ENCODE data around the gene SYK.
"Not testable (repeated sequence)": the region's sequence is repeated elsewhere in the genome, so short reads cannot be mapped to it uniquely, and the experiment has no call there.

The SYK gene

DNA sequence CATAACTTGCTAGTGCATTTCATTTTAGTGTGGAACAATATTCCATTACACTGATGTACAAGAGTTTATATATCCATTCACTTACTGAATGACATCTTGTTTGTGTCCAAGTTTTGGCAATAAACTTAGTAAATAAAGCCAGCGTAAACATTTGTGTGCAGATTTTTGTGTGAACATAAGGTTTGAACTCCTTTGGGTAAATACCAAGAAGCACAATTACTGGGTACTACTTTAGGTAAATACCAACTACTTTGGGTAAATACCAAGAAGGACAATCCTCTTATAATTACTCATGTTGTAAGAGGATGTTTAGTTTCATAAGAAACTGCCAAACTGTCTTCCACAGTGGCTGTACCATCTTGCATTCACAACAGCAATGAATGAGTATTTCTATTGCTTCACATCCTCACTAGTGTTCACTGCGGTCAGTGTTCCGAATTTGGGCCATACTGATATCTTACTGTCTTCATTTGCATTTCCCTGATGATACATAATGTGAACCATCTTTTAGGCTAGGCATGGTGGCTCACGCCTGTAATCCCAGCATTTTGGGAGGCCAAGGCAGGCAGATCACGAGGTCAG, 2.3 kb upstream of the SYK start:
- DNase-seq, result no peak

DNA sequence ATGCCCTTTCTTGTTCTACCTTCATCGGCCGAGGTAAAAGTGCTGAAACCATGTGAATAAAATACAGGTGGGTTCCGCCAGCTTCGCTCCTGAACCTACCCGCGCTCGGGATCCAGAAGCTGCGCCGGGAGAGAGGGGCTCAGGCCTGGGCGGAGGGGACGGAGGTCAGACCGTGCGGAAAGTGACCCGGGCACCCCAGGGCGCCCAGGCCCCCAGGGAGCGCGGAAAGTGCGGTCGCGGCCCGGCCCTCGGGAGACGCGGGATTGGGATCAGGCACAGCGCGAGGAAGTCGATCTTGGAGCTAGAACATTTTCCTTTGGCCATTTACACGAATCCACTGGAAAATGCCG, 329 bp downstream of the SYK start:
- no peak for DNase-seq

DNA sequence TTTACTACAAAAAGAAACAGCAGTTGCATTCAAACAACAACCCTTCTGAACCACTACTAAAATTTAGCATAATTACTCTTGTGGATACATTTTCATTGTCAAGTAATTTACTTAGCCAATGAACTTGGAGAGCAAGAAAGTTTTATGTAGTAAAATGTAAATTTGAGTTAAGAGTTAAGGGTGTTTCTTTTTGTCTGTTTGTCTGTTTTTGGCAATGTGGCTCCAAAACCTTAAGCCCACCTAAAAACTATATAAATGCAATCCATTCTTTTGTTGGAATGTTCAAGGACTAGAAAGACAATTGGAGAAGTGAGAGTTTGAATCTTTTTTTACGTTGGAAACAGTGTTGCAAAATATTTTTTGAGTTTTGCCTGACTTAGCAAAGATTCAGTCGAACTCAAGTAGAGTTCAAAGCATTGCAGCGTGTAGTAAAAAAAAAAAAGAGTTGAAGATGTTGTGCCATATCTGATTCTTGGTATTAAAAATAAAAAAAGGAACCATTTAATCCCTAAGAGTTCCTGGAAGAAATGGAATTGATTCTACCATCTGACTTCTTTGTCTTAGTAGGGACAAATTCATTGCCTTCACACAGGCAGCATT, 867 bp downstream of the SYK start:
- DNase-seq, result no peak

DNA sequence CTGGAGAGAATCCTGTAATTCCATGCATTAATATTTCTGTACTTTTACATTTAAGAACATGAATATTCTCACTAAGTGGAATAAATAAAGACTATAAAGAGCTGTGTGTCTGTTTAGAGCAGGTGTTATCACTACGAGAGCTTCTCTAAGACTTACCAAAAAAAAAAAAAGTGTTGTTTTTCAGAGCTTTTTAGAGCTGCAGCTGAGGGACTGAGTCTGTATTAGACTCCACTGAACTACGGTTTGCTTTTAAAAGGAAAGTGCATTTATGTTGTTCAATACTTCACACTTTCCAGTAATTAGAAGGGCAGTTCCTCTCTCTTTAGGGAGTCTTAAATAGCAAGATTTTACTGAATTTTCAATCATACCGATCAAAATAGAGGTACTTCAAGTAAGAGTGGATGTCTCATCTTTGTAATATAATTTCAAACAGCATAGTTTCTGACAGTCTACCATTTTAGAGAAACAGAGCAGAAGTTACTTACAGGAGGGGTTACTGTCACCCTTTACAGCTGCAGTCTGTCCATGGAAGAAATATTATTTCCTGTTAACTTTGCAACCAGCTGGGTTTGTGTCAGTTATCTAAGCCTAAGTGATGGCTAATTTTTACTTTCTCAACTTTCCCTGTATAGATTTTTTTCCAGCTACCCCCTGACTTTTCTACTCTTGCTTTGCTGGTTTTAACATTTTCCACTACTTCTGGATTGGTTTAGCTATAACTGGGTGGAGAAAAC, 2.4 kb downstream of the SYK start:
- no peak for DNase-seq

DNA sequence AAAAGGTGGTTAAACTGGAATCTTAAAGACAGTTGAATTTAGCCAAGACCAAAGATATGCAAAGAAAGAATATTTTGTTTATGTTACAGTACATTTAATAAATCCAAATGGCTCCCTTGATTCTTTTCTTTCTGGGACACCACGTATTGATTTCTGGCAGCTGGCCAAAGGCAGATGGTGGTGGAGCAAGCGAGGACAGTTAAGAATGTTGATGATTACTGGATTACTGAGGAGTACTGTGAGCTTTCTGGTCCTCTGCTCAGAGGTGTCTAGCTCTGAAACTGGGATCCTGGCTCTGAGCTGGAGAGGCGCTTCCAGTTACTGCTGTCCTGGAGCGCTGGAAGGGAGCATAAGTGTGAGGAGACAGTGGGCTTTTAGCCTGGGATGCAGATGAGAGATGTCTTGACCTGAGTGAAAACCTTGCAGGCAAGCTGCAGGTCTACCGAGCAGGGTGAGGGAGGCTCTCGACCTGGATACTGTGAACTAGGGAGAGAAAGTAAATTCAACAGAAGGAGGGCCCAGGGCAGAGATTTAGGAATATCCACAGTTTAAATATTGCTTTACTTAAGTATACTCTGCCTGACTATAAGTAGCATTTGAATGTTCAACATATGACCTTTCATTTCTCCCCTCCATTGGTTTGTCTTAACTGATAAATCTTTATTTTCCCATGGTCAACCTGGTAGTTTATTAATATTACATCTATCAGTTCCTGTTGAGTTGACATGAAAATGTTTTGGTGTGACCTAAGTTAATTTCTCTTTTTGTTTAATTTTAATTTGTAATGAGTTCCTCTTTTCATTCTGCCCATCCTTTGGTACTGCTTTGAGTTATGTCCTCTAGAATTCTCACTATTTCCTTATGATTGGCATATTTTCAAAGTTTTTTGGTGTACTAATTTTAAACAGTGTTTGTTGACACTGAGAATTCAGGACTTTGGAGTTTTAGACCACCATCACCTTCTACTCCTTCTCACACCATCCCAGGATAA, 3.7 kb downstream of the SYK start:
- no peak for DNase-seq

DNA sequence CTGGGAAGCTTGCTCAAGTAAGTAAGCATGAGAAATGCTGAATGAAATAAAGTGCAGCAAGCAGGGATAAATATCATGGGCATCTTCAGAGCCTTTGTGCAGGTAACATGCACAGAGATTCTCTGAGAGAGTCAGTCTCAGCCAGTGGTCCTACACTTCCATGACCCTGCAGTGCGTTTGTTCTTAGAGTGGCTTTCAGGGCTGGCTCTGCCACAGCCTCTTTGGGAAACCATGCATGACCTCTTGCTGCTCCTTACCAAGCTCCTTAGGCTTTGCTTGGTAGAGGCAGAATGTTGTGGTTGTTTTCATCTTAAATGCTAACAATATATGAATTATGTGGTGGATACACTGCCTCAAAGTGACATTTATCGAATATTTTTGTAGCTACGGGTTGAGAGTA, 5.4 kb downstream of the SYK start:
- no peak for DNase-seq

DNA sequence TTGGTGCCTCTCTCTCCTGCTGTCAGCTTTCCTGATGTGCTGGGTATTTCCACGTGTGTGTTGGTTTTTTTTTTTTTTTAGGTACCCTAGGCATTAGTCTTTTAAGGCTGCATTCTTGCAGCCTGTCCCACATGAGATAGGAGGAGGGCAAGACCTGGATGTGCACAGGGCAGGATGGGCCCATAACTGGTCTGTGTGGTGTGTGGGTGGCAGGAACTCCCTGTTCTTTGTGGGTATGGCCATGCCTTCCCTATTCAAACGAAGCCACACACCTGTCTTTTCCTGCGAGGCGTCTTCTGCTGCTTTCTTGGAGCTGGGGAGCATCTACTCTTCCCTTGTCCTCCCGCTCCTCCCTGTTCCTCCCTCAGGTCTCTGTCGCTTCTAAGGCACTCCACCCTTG, 6.8 kb downstream of the SYK start:
- DNase-seq, result no peak

DNA sequence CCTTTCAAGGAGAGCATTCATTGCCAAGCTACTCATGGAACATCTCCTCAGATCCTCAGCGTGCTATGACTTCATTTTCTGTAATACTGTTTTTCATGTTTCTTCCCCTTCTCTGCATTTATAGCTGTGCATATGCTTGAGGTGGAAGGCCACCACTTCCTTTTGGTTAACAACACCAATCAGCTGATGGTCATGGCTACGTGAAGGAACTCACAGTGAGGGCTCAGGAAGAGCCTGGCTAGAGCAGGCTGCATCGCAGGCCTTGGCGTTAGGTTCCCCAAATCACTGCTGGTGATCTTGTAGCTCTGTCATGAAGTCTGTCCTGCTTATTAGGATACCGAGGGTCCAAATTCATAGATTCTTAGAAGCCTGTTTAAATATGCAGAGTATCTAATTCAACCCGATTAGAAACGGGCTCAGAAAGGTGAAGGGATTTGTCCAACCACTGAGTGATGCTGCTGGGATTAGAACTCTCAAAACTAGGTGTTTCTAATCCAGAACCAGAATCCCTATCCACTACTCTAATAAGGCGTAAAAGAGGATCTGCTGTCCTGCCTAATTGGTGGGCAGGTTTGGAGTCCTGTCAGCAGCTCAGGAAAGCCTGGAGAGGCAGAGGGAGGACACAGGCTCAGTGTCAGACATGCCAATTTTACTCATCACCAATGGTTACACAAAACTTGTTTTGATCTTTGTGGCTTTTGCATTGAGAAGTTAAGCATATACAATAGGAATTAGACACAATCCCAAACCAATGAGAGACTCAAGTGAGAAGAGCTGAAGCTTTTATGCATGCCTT, 7.5 kb downstream of the SYK start:
- no peak for DNase-seq

DNA sequence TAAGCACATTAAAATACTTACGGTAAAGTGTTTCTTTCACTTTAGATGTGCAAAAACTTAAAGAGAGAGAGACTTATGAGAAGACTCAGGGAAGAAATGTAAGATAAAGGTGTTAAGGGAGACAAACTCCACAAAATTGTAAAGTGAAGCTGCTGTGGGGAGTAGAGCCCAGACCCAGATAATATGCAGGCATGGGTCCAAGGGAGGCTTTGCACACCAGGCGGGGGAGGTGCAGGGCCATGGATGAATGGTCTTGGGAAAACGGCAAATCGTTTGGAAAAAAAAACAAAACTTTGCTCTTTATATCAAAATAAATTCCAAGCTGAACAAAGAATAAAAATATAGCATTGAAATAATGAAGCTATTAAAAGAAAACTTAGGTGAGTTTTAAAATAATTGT, 9.1 kb downstream of the SYK start:
- DNase-seq, result no peak

DNA sequence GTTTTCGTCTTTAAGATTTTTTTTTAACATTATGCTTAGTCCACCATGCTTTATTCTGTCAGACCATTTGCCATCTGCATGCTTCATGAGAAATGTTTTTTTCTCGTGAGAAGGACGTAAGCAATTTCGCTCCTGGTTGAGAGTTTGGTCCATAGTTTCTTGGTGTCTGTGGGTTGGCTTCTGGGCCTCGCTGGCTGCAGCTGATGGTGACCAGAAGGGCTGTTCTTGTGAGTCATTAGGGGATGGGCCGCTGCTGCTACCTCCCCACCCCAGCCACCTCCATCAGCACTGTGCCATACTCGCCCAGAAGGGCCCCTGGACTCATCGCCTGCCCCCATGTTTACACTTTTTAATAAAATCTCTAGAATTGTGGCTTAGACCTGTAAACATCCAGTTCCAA, 11.4 kb downstream of the SYK start:
- no peak for DNase-seq

DNA sequence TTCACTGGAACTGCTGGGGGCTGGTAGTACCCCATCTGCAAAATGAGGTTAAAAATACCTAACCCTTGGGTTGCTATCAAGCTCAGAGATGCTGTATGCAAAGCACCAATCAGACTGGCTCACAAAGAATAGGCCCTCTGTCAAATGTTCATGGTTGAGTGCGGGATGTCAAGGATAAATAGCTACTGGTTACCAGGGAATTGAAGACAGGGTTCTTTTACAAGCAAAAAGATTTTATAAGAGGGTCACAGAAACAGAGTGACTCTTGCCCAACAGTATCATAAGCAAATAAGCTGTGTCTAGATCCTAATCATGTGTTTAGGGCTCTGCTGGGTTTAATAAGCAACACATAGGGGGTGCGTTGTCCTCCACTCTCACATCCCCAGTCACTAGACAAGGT, 11.9 kb downstream of the SYK start:
- DNase-seq, result no peak

DNA sequence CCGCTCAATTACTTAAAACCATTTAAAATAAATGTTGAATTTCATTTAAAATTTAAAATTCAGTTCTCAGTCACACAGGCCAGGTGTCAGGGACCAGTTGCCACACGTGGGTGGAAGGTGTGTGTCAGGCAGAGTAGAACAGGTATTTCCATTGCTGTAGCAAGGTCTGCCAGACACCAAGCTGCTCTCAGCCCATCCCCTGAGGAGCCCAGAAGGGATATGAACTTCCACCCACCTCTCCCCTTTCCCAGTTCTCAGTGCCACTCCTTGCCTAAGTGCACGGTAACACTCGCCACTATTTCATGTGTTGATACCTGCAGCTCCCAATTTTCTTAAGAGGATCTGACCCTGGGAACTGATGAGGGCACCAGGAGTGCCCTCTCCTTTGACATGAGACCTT, 12.7 kb downstream of the SYK start:
- DNase-seq, result no peak

DNA sequence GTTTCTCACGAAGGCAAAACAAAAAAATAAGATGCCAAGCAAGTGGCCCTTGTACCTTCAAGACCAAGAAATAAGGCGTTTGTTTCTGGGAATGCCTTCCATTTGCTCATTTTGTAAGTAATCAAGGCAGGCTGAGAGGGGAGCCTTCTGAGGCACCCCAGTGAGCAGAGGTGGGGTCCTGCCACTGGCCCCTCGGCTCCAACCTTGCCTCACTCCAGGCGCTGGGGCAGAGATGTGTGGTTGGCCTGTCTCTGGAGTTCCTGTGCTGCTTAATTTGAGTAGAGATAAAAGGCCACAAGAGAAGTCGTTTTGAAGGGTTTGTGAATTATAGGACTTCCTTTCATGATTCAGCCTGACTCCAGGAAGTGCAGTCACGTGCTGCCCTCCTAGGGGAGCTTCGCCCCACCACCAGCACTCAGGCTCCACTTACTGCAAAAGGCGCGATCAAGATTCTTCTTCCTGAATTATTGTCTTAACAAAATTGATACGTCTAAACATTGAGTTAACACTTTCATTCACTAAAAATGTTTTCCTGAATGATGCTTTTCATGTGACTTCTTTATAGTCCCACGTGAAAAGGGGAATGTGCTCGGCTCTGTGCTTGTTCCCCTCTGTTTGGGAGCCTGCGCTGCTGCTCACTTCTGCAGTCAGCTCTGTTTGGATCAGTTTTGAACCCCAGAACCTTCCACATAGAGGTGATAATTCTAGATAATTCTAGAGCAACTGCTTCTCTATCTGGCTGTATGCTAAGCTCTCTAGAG, 13.7 kb downstream of the SYK start:
- DNase-seq, result peak; percentile 21

DNA sequence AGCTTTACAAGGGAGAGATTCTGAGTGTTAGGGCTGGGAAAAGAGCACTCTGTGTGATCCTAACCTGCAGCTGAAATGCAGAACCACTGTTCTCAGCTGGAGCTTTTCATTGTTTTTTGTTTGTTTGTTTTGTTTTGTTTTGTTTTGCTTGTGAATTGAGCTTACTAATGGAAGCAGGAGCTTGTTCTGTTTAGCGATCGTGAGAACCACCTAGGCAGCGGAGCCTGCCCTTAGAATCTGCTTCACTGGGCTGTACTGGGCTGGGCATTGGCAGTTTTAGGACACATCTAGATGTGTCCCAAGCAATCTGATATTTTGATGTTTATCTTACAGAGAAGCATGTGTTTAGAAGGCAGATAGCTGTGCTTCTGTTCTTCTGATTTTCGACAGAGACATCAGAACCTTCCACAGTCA, 14.3 kb downstream of the SYK start:
- DNase-seq, result no peak

DNA sequence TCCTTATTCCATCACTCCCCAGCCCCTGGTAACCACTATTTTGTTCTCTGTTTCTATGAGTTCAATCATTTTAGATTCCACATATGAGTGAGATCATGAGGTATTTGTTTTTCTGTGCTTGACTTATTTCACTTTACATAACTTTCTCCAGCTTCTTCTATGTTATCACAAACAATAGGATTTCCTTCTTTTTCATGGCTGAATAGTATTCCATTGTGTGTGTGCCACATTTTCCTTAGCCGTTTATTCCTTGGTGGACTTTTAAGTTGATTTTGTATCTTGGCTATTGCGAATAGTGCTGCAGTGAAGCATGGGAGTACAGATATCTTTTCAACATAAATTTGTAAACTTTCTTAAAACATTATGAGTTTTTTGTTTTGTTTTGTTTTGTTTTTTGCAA, 15.1 kb downstream of the SYK start:
- DNase-seq, result no peak

DNA sequence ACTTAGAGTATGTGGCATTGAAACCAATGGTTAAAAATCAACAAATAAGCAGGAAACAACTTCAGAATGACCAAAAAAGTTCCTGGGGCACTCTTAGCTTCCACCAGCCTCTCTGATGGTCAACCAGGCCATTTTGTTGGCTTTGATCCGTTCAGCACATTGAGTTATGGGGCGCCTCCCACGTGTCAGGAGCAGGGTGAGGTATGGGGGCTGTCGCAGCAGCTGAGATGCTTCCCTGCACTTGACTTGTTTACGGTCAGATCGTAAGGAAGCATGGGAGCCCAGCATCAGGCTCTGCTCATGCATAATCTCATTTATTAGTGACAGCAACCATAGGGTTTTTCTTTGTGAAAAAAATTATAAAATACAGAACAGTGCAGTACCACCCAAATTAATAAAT, 16.7 kb downstream of the SYK start:
- DNase-seq, result no peak

DNA sequence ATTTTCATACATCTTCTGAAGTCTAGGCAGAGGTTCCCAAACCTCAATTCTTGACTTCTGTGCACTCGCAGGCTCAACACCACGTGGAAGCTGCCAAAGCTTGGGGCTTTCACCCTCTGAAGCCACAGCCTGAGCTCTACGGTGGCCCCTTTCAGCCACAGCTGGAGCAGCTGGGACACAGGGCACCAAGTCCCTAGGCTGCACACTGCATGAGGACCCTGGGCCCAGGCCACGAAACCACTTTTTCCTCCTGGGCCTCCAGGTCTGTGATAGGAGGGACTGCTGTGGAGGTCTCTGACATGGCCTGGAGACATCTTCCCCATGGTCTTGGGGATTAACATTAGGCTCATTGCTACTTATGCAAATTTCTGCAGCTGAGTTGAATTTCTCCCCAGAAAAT, 18.8 kb downstream of the SYK start:
- not testable (repeated sequence) for DNase-seq

DNA sequence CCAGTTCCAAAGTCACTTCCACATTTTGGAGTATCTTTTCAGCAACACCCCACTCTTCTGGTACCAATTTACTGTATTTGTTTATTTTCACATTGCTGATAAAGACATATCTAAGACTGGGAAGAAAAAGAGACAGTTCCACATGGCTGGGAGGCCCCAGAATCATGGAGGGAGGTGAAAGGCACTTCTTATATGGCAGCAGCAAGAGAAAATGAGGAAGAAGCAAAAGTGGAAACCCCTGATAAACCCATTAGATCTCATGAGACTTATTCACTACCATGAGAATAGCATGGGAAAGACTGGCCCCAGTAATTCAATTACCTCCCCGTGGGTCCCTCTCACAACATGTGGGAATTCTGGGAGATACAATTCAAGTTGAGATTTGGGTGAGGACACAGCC, 19.6 kb downstream of the SYK start:
- not testable (repeated sequence) for DNase-seq

DNA sequence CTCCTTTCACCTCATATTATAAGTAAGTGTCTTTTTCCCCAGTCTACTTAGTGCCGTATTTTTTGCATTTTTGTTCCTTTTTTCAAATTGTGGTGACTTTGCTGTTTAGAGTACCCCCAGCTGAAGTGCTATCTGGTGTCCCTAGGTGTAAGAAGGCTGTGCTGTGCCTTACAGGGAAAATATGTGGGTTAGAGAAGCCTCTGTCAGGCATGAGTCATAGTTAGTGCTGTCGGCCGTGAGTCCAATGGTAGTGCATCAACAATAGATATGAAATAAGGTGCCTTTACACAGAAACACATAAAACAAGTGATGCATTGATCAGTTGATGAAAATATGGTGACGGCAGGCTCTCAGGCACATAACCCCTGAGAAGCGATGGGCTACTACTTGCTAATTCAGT, 20.1 kb downstream of the SYK start:
- DNase-seq, result no peak

DNA sequence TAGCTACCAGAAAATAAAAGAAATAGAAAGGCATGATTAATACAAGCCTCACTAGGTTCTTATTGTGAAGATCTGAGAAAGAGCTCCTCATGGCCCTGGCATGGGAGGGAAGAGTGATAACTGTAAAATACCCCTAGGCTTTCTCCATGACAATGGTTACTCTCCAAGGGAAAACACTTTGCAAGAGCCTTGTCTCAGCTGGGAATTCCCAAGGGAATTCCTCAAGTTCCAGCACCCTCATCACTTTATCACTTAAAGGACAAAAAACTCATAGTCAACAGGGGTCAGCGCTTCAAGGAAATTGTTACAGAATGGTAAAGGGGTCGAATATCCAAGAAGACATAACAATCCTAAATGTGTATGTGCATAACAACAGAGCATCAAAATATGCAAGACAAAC, 21.2 kb downstream of the SYK start:
- DNase-seq, result no peak

DNA sequence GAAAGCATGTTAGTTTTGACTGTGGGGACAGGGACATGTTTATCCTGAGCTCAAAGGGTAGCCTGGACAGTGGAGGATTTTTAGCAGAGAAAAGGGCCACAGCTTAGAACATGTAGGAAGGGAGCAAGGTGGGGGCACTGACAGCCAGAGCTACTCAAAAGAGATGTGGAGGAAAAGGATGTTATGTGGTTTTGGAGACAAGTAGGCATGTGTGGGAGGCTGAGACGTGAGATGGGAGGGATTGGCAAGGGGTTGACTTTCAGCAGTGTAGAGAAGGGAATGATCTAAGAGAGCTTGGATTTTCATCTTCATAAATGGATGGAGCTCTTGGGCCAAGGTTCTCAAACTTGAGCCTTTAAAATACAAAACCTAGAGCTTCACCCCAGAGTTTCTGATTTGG, 24.0 kb downstream of the SYK start:
- no peak for DNase-seq
